Heart left ventricle (tissue), 16 donors: ENCODE measurements around the gene CCDC50. TPM values are rescaled to one million over a fixed set of nuclear protein-coding genes. Genes with fewer than 3 reads are reported as not detected.

Experiments used
- ATAC-seq, 4 donors: fragments of 200-7000 bp; cut with Tn5 transposase; one replicate each; pipeline ENCODE4 v1.9.1; 2020 to 2022; ENCODE audit warnings: moderate library complexity in 4 of 4, mild to moderate bottlenecking in 3 of 4, moderate number of reproducible peaks in 1 of 4
- DNase-seq, 5 donors: peaks; one replicate each; pipeline ENCODE4 v3.0.0-alpha.2; 2020
- H3K27ac ChIP-seq, 12 donors: fragments of 200-600 bp; sonication (generic) in 4 of 12; one replicate each; pipeline versions ENCODE4 v1.5.0 to v1.8.0; 2016 to 2022; ENCODE audit warnings: mild to moderate bottlenecking in 2 of 12
- H3K27me3 ChIP-seq, 9 donors: fragments of 200-600 bp; sonication (generic) in 2 of 9; one replicate each; pipeline versions ENCODE4 v1.5.1 to v1.8.0; 2016 to 2022; ENCODE audit warnings: mild to moderate bottlenecking in 3 of 9
- H3K36me3 ChIP-seq, 9 donors: fragments of 200-600 bp; sonication (generic) in 2 of 9; one replicate each; pipeline versions ENCODE4 v1.5.0 to v1.8.0; 2018 to 2022; ENCODE audit warnings: mild to moderate bottlenecking in 2 of 9
- H3K4me1 ChIP-seq, 12 donors: fragments of 200-600 bp; sonication (generic) in 4 of 12; one replicate each; pipeline versions ENCODE4 v1.5.0 to v1.8.0; 2016 to 2022; ENCODE audit warnings: mild to moderate bottlenecking in 3 of 12
- H3K4me3 ChIP-seq, 12 donors: fragments of 200-600 bp; sonication (generic) in 4 of 12; one replicate each; pipeline versions ENCODE4 v1.5.0 to v1.8.0; 2017 to 2022; ENCODE audit warnings: mild to moderate bottlenecking in 9 of 12, moderate library complexity in 4 of 12
- H3K9me3 ChIP-seq, 12 donors: fragments of 200-600 bp; sonication (generic) in 4 of 12; one replicate each; pipeline versions ENCODE4 v1.5.0 to v1.8.0; 2016 to 2022; ENCODE audit warnings: mild to moderate bottlenecking in 1 of 12
- POLR2A ChIP-seq, 2 donors: fragments of 450-650 bp; IDR thresholded peaks; one replicate each; pipeline ENCODE4 v1.6.1; 2017; ENCODE audit warnings: antibody characterized with exemption in 2 of 2, mild to moderate bottlenecking in 2 of 2, moderate library complexity in 2 of 2
- WGBS, 4 donors: extraction: QIAGEN DNeasy Blood & Tissue Kit in 2 of 4; methylation state at CpG; one replicate each; pipeline versions ENCODE4 v1.1.5 to v1.1.7; 2013 to 2018; 5-methylcytosine and 5-hydroxymethylcytosine counted together
- intact Hi-C, 10 donors: fragments of 100-400 bp; cut with DNase I; formaldehyde crosslinking; loops; one replicate each; pipeline versions ENCODE4 v1.11.1 to v1.14.2; 2022
- polyA plus RNA-seq, 2 donors: library from polyadenylated mRNA; stranded (reverse); fragments of 200-250 nt; gene quantifications; one replicate each; pipeline ENCODE4 v1.2.3, GENCODE V29; 2013
- total RNA-seq, 9 donors: library from RNA; depleted of rRNA in 2 of 9; stranded (reverse); fragments of >200 nt in 2 of 9; fragmentation: NEBNext Ultra II Directional in 3 of 9; extraction: Animal tissue kit (Norgen Biotek cat#: 25700) in 3 of 9; gene quantifications; one replicate each; pipeline versions ENCODE4 v1.1.0 to v1.2.4, GENCODE V29; 2016 to 2023
- TF ChIP-seq, protein P1 (sequence below), 12 donors: fragments of 200-600 bp; sonication (generic) in 4 of 12; IDR thresholded peaks; one replicate each; pipeline versions ENCODE4 v1.5.0 to v1.8.0; 2018 to 2022; ENCODE audit warnings: antibody characterized with exemption in 12 of 12, mild to moderate bottlenecking in 5 of 12
- donor health status: ischemic (EF 13 %, LVEDD 7.1; RV severe dilation, severe dysfunction).
- donor health status: healthy with polysubstance abuse.
- donor health status: DM: no; HTN: yes; CAD: no.
- donor health status: DM: no; HTN: no; CAD: no.
- donor health status: ischemic (EF 25% LVEDD 6.9; RV normal size, moderate dysfunction).
- donor health status: ischemic (EF 25% LVEDD 5.7; RV mildly dilated, moderate dysfunction).
- donor health status: healthy.
- donor health status: DM: yes; HTN: yes; CAD: no.
- donor health status: ischemic (EF 35%, LVEDD 5.7; RV mildly dilated, moderate dysfunction).
- donor health status: nonischemic (EF 11% LVEDD 7.7; RV severe dilation, severe dysfunction).
- donor health status: DM: yes; HTN: yes; CAD: no.
- donor health status: PGD.
- donor health status: ischemic (EF 29% LVEDD 5.4; RV normal size, mild dysfunction).
- donor health status: nonischemic (EF 23%, LVEDD 6.1; RV moderate dilation, normal function).

Gene CCDC50
- total and polyA plus RNA-seq, 11 donors: 16.1 to 75.7 (median 54.2) TPM

DNA sequence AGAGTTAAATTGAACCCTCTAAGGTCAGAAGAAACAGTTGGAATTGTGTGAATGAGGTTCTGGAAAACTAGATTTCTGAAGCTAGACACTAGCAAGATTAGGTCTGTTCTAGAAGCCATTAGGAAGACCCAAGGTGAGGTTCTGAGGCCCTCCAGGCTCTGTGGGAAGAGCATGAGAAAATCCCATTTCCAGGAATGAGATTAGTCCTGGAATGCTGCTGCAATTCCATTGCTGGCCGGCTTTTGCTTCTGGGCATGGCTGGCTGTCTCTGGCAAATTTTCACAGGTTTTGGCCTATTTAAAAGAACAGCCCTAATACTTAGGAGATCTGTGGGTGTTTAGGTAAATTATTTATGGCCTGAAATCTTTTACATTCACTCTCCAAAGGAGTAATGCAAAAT, 104.8 kb downstream of the CCDC50 start:
- DNase-seq (no peak), ATAC-seq (no peak)
- intact Hi-C loops: loop anchor here in 1 of 10 donors (10.0 kb wide), 1 partner anchor 691 kb away; no protein-coding TSS in a partner anchor
- TF ChIP-seq, protein P1, sequence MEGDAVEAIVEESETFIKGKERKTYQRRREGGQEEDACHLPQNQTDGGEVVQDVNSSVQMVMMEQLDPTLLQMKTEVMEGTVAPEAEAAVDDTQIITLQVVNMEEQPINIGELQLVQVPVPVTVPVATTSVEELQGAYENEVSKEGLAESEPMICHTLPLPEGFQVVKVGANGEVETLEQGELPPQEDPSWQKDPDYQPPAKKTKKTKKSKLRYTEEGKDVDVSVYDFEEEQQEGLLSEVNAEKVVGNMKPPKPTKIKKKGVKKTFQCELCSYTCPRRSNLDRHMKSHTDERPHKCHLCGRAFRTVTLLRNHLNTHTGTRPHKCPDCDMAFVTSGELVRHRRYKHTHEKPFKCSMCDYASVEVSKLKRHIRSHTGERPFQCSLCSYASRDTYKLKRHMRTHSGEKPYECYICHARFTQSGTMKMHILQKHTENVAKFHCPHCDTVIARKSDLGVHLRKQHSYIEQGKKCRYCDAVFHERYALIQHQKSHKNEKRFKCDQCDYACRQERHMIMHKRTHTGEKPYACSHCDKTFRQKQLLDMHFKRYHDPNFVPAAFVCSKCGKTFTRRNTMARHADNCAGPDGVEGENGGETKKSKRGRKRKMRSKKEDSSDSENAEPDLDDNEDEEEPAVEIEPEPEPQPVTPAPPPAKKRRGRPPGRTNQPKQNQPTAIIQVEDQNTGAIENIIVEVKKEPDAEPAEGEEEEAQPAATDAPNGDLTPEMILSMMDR (IDR thresholded peaks at IDR 0.05): no peak
- TF ChIP-seq POLR2A (IDR thresholded peaks at IDR 0.05): no peak
- 87 to 92% (median 91%) methylated on average over 1 of the region's 1 CpG for WGBS, 4 donors
- Histone ChIP-seq H3K4me1 (no peaks in the 10 kb centered on the region), H3K27ac (no peak overlapping the region), H3K27me3 (no peaks in the 10 kb centered on the region), H3K9me3 (peaks cover 0 to 4% (median 0%) of the 10 kb centered on the region in 12 donors), H3K36me3 (no peaks in the 10 kb centered on the region), H3K4me3 (no peak overlapping the region)

GRCh38 chr3:191435981-191436380, 106.8 kb downstream of the CCDC50 start:
- WGBS, 4 donors: 69 to 77% (median 74%) methylated on average over 2 of the region's 2 CpGs

GRCh38 chr3:191438150-191438814, 109.1 kb downstream of the CCDC50 start:
- WGBS, 4 donors: 85 to 90% (median 87%) methylated on average over 2 of the region's 2 CpGs
- H3K4me3 ChIP-seq: no peak overlapping the region
- no peak for TF ChIP-seq POLR2A (IDR thresholded peaks at IDR 0.05)
- TF ChIP-seq, protein P1 (IDR thresholded peaks at IDR 0.05): no peak
- H3K9me3 ChIP-seq: peaks cover 0 to 7% (median 0%) of the 10 kb centered on the region in 12 donors
- no peaks in the 10 kb centered on the region for H3K27me3 ChIP-seq
- ATAC-seq: no peak
- H3K27ac ChIP-seq: no peak overlapping the region
- intact Hi-C loops: loop anchor here in 1 of 10 donors (10.0 kb wide), 1 partner anchor 687 kb away; no protein-coding TSS in a partner anchor
- H3K36me3 ChIP-seq: no peaks in the 10 kb centered on the region
- DNase-seq: no peak
- no peaks in the 10 kb centered on the region for H3K4me1 ChIP-seq

More at GRCh38 chr3:191435981-191436380, 106.8 kb downstream of the CCDC50 start:
- H3K4me1 ChIP-seq: no peaks in the 10 kb centered on the region
- no peaks in the 10 kb centered on the region for H3K27me3 ChIP-seq
- H3K27ac ChIP-seq: no peak overlapping the region
- ATAC-seq: no peak
- H3K9me3 ChIP-seq: peaks cover 0 to 11% (median 0%) of the 10 kb centered on the region in 12 donors
- no peak overlapping the region for H3K4me3 ChIP-seq
- TF ChIP-seq, protein P1 (IDR thresholded peaks at IDR 0.05): no peak
- no peak for TF ChIP-seq POLR2A (IDR thresholded peaks at IDR 0.05)
- DNase-seq: no peak
- no peaks in the 10 kb centered on the region for H3K36me3 ChIP-seq
- intact Hi-C loops: loop anchor here in 1 of 10 donors (10.0 kb wide), 1 partner anchor 689 kb away; no protein-coding TSS in a partner anchor

GRCh38 chr3:191440532-191440931, 111.3 kb downstream of the CCDC50 start:
- no peak overlapping the region for H3K27ac ChIP-seq
- H3K9me3 ChIP-seq: peaks cover 0 to 7% (median 0%) of the 10 kb centered on the region in 12 donors
- DNase-seq (no peak), ATAC-seq (no peak)
- no peaks in the 10 kb centered on the region for H3K36me3 ChIP-seq
- 85 to 91% (median 91%) methylated on average over 4 of the region's 4 CpGs for WGBS, 4 donors
- H3K4me3 ChIP-seq: no peak overlapping the region
- no peaks in the 10 kb centered on the region for H3K27me3 ChIP-seq
- intact Hi-C loops: no loop called here
- TF ChIP-seq, protein P1 (IDR thresholded peaks at IDR 0.05): no peak
- no peak for TF ChIP-seq POLR2A (IDR thresholded peaks at IDR 0.05)
- no peaks in the 10 kb centered on the region for H3K4me1 ChIP-seq
